ENCODE data around the gene BSG. TPM values are rescaled to one million over a fixed set of nuclear protein-coding genes. Genes with fewer than 3 reads are reported as not detected.

Gene BSG
- total RNA-seq, 4 donors from 2014 or later = 304 to 416 (median 362) TPM

GRCh38 chr19:567296-567900, 5.0 kb upstream of the BSG start:
- Histone ChIP-seq H3K4me1 (peaks cover 9 to 14% (median 13%) of the 10 kb centered on the region in 4 donors), H3K27me3 (no peaks in the 10 kb centered on the region), H3K4me3 (no peak overlapping the region), H3K9me3 (no peaks in the 10 kb centered on the region), H3K36me3 (no peaks in the 10 kb centered on the region), H3K27ac (replicated peaks in 1 of 4) (no peak overlapping the region)
- DNase-seq (ENCODE audit: extremely low spot score) = no peak
- TF ChIP-seq, protein P1, sequence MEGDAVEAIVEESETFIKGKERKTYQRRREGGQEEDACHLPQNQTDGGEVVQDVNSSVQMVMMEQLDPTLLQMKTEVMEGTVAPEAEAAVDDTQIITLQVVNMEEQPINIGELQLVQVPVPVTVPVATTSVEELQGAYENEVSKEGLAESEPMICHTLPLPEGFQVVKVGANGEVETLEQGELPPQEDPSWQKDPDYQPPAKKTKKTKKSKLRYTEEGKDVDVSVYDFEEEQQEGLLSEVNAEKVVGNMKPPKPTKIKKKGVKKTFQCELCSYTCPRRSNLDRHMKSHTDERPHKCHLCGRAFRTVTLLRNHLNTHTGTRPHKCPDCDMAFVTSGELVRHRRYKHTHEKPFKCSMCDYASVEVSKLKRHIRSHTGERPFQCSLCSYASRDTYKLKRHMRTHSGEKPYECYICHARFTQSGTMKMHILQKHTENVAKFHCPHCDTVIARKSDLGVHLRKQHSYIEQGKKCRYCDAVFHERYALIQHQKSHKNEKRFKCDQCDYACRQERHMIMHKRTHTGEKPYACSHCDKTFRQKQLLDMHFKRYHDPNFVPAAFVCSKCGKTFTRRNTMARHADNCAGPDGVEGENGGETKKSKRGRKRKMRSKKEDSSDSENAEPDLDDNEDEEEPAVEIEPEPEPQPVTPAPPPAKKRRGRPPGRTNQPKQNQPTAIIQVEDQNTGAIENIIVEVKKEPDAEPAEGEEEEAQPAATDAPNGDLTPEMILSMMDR (IDR thresholded peaks at IDR 0.05) = no peak
- TF ChIP-seq POLR2A (IDR thresholded peaks at IDR 0.05; ENCODE audit: low read depth) = no peak
- TF ChIP-seq POLR2AphosphoS5 (IDR thresholded peaks at IDR 0.05) = no peak
- TF ChIP-seq EP300 (IDR thresholded peaks at IDR 0.05) = no peak
- intact Hi-C loops (cut with DNase I) = no loop called here
- 90% methylated on average over 22 of the region's 22 CpGs for WGBS

DNA sequence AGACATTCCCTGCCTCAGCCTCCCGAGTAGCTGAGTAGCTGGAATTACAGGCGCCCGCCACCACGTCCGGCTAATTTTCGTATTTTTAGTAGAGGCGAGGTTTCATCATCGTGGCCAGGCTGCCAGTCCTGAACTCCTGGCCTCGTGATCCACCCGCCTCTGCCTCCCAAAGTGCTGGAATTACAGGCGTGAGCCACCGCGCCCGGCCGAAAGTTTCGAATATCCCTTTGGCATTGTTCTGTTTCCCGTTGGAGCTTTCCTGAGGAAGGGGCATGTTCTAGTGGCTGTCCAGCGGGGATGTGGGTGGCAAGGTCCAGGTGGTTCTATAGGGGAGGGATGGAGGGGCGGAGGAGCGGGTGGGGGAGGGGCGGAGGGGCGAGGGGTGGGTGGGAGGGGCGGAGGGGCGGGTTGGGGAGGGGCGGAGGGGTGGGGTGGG, 2.1 kb upstream of the BSG start:
- Histone ChIP-seq H3K27me3 (no peaks in the 10 kb centered on the region), H3K9me3 (no peaks in the 10 kb centered on the region), H3K4me1 (peaks cover 28 to 38% (median 36%) of the 10 kb centered on the region in 4 donors), H3K36me3 (no peaks in the 10 kb centered on the region), H3K4me3 (no peak overlapping the region), H3K27ac (replicated peaks in 1 of 4) (no peak overlapping the region)
- intact Hi-C loops (cut with DNase I) = no loop called here
- no peak for DNase-seq (ENCODE audit: extremely low spot score)
- TF ChIP-seq EP300 (IDR thresholded peaks at IDR 0.05) = no peak
- TF ChIP-seq, protein P1 (IDR thresholded peaks at IDR 0.05) = no peak
- WGBS = 82% methylated on average over 13 of the region's 25 CpGs

DNA sequence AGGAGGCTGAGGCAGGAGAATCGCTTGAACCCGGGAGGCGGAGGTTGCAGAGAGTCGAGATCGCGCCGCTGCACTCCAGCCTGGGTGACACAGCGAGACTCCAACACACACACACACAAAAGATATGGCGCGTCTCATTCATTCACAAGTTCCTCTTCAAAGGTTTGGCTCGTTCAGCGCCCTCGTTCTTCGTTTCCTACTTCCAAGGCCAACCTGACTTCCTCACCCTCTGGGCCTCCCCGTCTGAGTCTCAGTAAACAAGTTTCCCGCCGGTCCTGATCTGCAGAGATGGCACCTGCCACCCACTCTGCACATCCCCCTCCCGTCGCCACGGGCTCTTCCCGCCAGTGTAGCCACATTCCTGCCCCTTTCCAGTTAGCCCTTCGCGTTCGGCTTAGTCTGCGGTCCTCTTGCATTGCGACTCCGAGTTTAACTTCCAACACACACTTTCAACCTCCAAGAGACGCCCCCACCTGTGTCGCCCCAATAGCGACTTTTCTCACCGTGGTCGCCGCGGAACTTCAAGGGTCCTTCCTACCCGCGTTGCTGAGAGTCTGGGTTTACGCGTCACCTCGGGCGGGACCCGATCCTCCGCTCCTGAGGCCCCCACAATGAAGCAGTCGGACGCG, 1.3 kb upstream of the BSG start:
- 7% methylated on average over 40 of the region's 45 CpGs for WGBS
- peaks cover 36 to 46% (median 43%) of the 10 kb centered on the region in 4 donors for H3K4me1 ChIP-seq

DNA sequence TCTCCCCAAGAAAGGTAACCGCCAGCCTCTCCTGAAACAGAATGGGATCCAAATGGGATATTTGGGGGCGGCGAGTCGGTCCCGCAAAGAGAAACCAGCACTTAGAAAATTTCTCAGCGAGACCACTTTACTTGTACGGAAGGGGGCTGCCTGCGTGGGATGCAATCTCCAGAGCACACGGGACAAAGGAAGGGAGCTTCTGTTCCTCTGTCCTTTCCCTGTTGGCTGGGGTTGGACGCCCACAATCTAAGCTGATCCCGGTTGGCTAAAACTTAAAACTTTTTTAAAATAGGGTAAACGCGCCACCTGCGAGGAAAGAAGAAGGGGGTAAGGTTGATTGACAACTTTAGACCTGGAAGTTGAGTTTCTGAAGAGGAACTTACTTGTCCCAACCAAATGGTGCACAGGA, 826 bp upstream of the BSG start:
- intact Hi-C loops (cut with DNase I) = no loop called here
- H3K27me3 ChIP-seq = no peaks in the 10 kb centered on the region
- TF ChIP-seq POLR2AphosphoS5 (IDR thresholded peaks at IDR 0.05) = no peak
- no peak for TF ChIP-seq EP300 (IDR thresholded peaks at IDR 0.05)
- TF ChIP-seq POLR2A (IDR thresholded peaks at IDR 0.05; ENCODE audit: low read depth) = no peak
- TF ChIP-seq, protein P1 (IDR thresholded peaks at IDR 0.05) = no peak
- peak overlapping the region; percentile 87 to 100 (median 96) for H3K4me3 ChIP-seq
- peaks cover 39 to 51% (median 49%) of the 10 kb centered on the region in 4 donors for H3K4me1 ChIP-seq
- DNase-seq (ENCODE audit: extremely low spot score) = no peak
- H3K36me3 ChIP-seq = no peaks in the 10 kb centered on the region
- peak overlapping the region; percentile 81 to 94 (median 92) for H3K27ac ChIP-seq (replicated peaks in 1 of 4)
- WGBS = 0% methylated on average over 14 of the region's 14 CpGs
- no peaks in the 10 kb centered on the region for H3K9me3 ChIP-seq

More for the DNA sequence above, 1.3 kb upstream of the BSG start:
- intact Hi-C loops (cut with DNase I) = no loop called here
- Histone ChIP-seq H3K27ac (replicated peaks in 1 of 4) (peak overlapping the region; percentile 81 to 94 (median 92)), H3K36me3 (no peaks in the 10 kb centered on the region), H3K4me3 (peak overlapping the region; percentile 87 to 100 (median 96)), H3K27me3 (no peaks in the 10 kb centered on the region), H3K9me3 (no peaks in the 10 kb centered on the region)
- no peak for TF ChIP-seq EP300 (IDR thresholded peaks at IDR 0.05)
- TF ChIP-seq POLR2AphosphoS5 (IDR thresholded peaks at IDR 0.05) = peak in 1 of 2 donors; percentile 20
- DNase-seq (ENCODE audit: extremely low spot score) = no peak

DNA sequence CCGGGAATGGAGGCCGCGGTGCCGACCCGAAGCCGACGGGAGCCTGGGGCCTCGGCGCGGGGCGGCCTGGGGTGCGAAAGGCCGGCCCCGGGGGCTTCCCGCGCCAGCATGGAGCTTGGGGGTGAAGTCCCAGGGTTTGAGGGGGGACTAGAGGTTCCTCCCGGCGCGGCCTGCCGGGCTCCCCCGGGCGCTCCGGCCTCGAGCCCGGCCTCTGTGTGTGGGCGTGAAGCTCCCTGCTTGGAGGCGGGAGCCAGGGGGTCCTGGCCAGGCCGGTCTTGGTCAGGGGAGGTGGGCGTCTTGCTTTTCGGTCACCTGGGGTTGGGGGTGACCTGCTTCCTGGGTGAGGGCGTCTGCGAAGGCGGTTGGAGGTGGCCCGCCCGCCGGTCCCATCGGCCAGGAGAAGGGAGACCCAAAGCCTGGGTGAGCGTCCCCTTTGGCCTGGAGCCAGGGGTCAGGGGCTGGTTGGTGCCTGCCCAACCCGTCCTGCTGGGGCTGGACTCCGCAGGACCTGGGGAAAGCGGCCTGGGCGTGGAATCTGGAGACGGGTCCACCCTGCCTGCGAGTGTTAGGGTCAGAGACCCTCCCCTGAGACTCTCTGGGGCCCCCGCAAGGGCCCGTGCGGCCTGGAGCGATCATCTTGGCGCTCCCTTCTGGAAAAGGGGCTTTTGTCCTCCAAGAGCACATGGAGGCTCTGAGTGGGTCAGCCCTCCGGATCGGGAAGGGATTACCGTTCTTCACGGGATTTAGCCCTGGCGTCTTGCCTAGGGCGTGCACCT, 535 bp downstream of the BSG start:
- peaks cover 44 to 65% (median 59%) of the 10 kb centered on the region in 4 donors for H3K4me1 ChIP-seq
- intact Hi-C loops (cut with DNase I) = no loop called here
- peak overlapping the region; percentile 87 to 100 (median 96) for H3K4me3 ChIP-seq
- no peak for DNase-seq (ENCODE audit: extremely low spot score)
- TF ChIP-seq, protein P1 (IDR thresholded peaks at IDR 0.05) = no peak
- TF ChIP-seq POLR2AphosphoS5 (IDR thresholded peaks at IDR 0.05) = peak in 1 of 2 donors; percentile 40
- no peaks in the 10 kb centered on the region for H3K9me3 ChIP-seq
- H3K27me3 ChIP-seq = no peaks in the 10 kb centered on the region
- WGBS = 0% methylated on average over 17 of the region's 55 CpGs
- H3K36me3 ChIP-seq = peaks cover 0 to 7% (median 5%) of the 10 kb centered on the region in 4 donors
- H3K27ac ChIP-seq (replicated peaks in 1 of 4) = peak overlapping the region; percentile 92 to 94 (median 92)

All from esophagus muscularis mucosa (tissue), 4 donors.